ENCODE data around the gene RTBDN.

RTBDN gene

DNA sequence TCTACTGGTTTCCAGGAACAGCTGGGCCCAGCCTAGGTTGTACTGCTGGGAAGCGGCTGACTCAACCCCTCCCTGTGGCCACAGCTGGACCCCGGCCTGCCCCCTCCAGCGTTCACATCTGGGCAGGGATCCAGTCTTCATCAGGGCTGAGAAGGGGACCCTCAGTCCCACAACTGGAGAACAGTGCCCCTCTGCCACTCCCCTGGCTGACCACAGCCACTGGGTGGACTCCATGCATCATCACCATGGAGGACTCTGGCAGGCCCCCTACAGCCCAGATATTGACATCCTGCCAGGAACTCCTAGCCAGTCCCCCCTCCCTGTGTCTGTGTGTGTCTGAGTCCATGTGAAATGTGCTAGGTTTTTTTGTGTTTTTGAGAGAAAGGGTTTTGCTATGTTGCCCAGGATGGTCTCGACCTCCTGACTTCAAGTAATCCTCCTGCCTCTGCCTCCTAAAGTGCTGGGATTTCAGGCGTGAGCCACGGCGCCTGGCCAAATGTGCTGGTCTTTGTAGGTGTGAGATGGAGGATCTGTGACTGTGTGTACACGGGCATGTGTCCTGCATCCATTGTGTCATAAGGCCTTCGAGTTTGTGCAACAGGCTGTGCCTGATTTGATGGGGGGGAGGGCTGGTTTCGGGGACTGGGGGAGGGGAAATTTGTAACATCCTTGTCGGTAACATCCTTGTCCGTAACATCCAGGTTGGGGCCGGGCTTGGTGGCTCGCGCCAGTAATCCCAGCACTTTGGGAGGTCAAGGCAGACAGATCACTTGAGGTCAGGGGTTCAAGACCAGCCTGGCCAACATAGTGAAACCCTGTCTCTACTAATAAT, 55.0 kb downstream of the RTBDN start:
- TF ChIP-seq, protein P1, sequence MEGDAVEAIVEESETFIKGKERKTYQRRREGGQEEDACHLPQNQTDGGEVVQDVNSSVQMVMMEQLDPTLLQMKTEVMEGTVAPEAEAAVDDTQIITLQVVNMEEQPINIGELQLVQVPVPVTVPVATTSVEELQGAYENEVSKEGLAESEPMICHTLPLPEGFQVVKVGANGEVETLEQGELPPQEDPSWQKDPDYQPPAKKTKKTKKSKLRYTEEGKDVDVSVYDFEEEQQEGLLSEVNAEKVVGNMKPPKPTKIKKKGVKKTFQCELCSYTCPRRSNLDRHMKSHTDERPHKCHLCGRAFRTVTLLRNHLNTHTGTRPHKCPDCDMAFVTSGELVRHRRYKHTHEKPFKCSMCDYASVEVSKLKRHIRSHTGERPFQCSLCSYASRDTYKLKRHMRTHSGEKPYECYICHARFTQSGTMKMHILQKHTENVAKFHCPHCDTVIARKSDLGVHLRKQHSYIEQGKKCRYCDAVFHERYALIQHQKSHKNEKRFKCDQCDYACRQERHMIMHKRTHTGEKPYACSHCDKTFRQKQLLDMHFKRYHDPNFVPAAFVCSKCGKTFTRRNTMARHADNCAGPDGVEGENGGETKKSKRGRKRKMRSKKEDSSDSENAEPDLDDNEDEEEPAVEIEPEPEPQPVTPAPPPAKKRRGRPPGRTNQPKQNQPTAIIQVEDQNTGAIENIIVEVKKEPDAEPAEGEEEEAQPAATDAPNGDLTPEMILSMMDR (IDR thresholded peaks at IDR 0.05; ENCODE audit: low read depth, low read length, missing control alignments), result no peak
- peak; percentile 83 for DNase-seq (ENCODE audit: low read depth)
- H3K4me3 ChIP-seq (ENCODE audit: low read depth, low read length), result peak overlapping the region; percentile 52
- in situ Hi-C loops (cut with HindIII; ENCODE audit: low sequenced_read_pairs), result no loop called here

- no peak for DNase-seq (ENCODE audit: low read depth)
- TF ChIP-seq, protein P1 (IDR thresholded peaks at IDR 0.05; ENCODE audit: low read depth, low read length, missing control alignments), result no peak
- in situ Hi-C loops (cut with HindIII; ENCODE audit: low sequenced_read_pairs), result no loop called here
- H3K4me3 ChIP-seq (ENCODE audit: low read depth, low read length), result peak overlapping the region; percentile 52
Observed at GRCh38 chr19:12778905-12779161, 55.5 kb downstream of the RTBDN start.

DNA sequence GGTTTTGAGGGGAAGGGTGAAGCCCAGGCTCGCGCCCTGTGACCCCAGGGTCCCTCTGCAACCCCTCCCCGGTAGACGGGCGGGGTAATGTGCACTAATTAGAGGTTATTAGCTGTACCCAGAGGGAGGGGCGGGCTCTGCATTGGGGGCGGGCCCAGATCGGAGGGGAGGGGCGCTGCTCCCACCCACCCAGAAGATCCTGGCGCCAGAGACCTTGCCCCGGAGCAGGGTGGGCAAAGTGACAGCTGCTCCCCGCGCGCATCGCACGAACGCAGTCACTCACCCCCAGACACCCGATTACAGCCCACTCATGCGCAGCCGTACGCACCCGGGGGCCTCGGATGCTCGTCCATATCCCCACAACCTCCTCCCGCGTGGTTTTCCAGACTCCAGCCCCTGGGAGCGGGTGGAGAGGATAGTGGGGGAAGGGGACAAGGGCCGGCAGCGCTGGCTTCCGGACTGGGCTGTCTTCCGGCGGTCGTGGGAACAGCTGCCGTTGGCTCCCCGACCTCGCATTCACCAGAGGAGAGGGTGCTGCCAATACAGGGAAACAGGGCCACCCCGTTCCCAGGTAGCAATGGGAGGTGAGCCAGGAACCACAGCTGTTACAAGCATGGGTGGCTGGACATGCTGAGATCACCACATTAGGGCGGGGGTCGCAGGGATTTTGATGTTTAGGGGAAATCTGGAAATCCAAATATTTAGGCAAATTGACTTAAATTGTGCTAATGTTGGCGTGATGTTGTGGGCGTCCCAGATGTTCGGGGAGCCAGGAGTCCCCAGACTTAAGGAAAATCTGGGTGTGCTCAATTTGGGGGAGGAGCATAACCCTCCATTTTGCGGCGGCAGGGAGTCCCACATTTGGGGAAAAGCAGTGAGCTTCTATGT, 56.1 kb downstream of the RTBDN start:
- in situ Hi-C loops (cut with HindIII; ENCODE audit: low sequenced_read_pairs), result no loop called here

GRCh38 chr19:12777217-12778016, 57.0 kb downstream of the RTBDN start:
- TF ChIP-seq, protein P1 (IDR thresholded peaks at IDR 0.05; ENCODE audit: low read depth, low read length, missing control alignments), result peak; percentile 94
- H3K4me3 ChIP-seq (ENCODE audit: low read depth, low read length), result peak overlapping the region; percentile 52
- DNase-seq (ENCODE audit: low read depth), result no peak
- in situ Hi-C loops (cut with HindIII; ENCODE audit: low sequenced_read_pairs), result no loop called here

More for the DNA sequence above, 56.1 kb downstream of the RTBDN start:
- peak overlapping the region; percentile 52 for H3K4me3 ChIP-seq (ENCODE audit: low read depth, low read length)
- TF ChIP-seq, protein P1 (IDR thresholded peaks at IDR 0.05; ENCODE audit: low read depth, low read length, missing control alignments), result no peak
- no peak for DNase-seq (ENCODE audit: low read depth)

Measured in astrocyte of the cerebellum (primary cell).